UCSD-AML1 (cell line): ENCODE results near the gene KNCN.

Experiments
- DNase-seq: peaks from one replicate; lab custom pipeline; 2025; ENCODE audit not compliant: unreplicated experiment; lab: John Stamatoyannopoulos, UW

The KNCN gene

GRCh38 chr1:46525253-46525983 is 26.0 kb downstream of the KNCN start:
- DNase-seq: no peak

- no peak for DNase-seq
These were observed 26.6 kb downstream of the KNCN start for GRCh38 chr1:46524843-46525242.

- DNase-seq: no peak
These were observed 27.7 kb downstream of the KNCN start for GRCh38 chr1:46523496-46524353.

GRCh38 chr1:46522969-46523320 is 28.5 kb downstream of the KNCN start:
- DNase-seq: no peak

- peak; percentile 80 for DNase-seq
These were observed 29.1 kb downstream of the KNCN start for GRCh38 chr1:46522184-46522968.

GRCh38 chr1:46521414-46521813 is 30.0 kb downstream of the KNCN start:
- DNase-seq: peak; percentile 32

- DNase-seq: no peak
These were observed 31.2 kb downstream of the KNCN start for GRCh38 chr1:46520063-46520911.

GRCh38 chr1:46519209-46519608 is 32.2 kb downstream of the KNCN start:
- DNase-seq: no peak

GRCh38 chr1:46517932-46518498 is 33.4 kb downstream of the KNCN start:
- DNase-seq: no peak

- DNase-seq: no peak
These were observed 34.3 kb downstream of the KNCN start for GRCh38 chr1:46517010-46517600.

- no peak for DNase-seq
These were observed 35.1 kb downstream of the KNCN start for GRCh38 chr1:46516200-46516950.

GRCh38 chr1:46515576-46515975 is 35.9 kb downstream of the KNCN start:
- DNase-seq: no peak

GRCh38 chr1:46513536-46513935 is 37.9 kb downstream of the KNCN start:
- no peak for DNase-seq

GRCh38 chr1:46512792-46513190 is 38.7 kb downstream of the KNCN start:
- DNase-seq: no peak

GRCh38 chr1:46512135-46512791 is 39.2 kb downstream of the KNCN start:
- no peak for DNase-seq

- no peak for DNase-seq
These were observed 40.5 kb downstream of the KNCN start for GRCh38 chr1:46510998-46511365.

GRCh38 chr1:46510341-46510997 is 41.0 kb downstream of the KNCN start:
- DNase-seq: no peak

GRCh38 chr1:46508757-46509156 is 42.7 kb downstream of the KNCN start:
- DNase-seq: no peak
